DMS53 treated with DMSO at 0.1 percent for 48 hours (cell line): ENCODE measurements around the gene TMEM123.

Source experiments
- DNase-seq: peaks from one replicate; lab custom pipeline; 2025; ENCODE audit not compliant: unreplicated experiment; lab: John Stamatoyannopoulos, UW

TMEM123 gene

GRCh38 chr11:102426570-102426969 is 26.0 kb downstream of the TMEM123 start:
- DNase-seq = no peak

- no peak for DNase-seq
These were observed 26.6 kb downstream of the TMEM123 start for GRCh38 chr11:102426000-102426399.

GRCh38 chr11:102423936-102424335 is 28.6 kb downstream of the TMEM123 start:
- no peak for DNase-seq

- no peak for DNase-seq
These were observed 29.5 kb downstream of the TMEM123 start for GRCh38 chr11:102422817-102423712.

GRCh38 chr11:102421261-102421660 is 31.3 kb downstream of the TMEM123 start:
- peak; percentile 52 for DNase-seq

GRCh38 chr11:102420547-102420946 is 32.0 kb downstream of the TMEM123 start:
- no peak for DNase-seq

GRCh38 chr11:102419181-102419580 is 33.4 kb downstream of the TMEM123 start:
- no peak for DNase-seq

- no peak for DNase-seq
These were observed 35.6 kb downstream of the TMEM123 start for GRCh38 chr11:102416976-102417375.

GRCh38 chr11:102415304-102415916 is 37.2 kb downstream of the TMEM123 start:
- DNase-seq = no peak

- peak; percentile 38 for DNase-seq
These were observed 38.0 kb downstream of the TMEM123 start for GRCh38 chr11:102414559-102414958.

- DNase-seq = no peak
These were observed 39.1 kb downstream of the TMEM123 start for GRCh38 chr11:102413497-102413896.

- no peak for DNase-seq
These were observed 41.4 kb downstream of the TMEM123 start for GRCh38 chr11:102411142-102411541.

- DNase-seq = no peak
These were observed 42.2 kb downstream of the TMEM123 start for GRCh38 chr11:102410382-102410784.

GRCh38 chr11:102408339-102408738 is 44.2 kb downstream of the TMEM123 start:
- no peak for DNase-seq

- DNase-seq = no peak
These were observed 44.7 kb downstream of the TMEM123 start for GRCh38 chr11:102407901-102408300.

GRCh38 chr11:102406099-102406498 is 46.5 kb downstream of the TMEM123 start:
- DNase-seq = no peak

GRCh38 chr11:102405501-102405900 is 47.1 kb downstream of the TMEM123 start:
- DNase-seq = no peak

GRCh38 chr11:102402548-102402947 is 50.0 kb downstream of the TMEM123 start:
- no peak for DNase-seq

- no peak for DNase-seq
These were observed 50.7 kb downstream of the TMEM123 start for GRCh38 chr11:102401905-102402304.

- DNase-seq = no peak
These were observed 52.0 kb downstream of the TMEM123 start for GRCh38 chr11:102400603-102401002.

GRCh38 chr11:102399189-102399588 is 53.4 kb downstream of the TMEM123 start:
- no peak for DNase-seq

- no peak for DNase-seq
These were observed 54.3 kb downstream of the TMEM123 start for GRCh38 chr11:102398297-102398696.
